ENCODE data around the gene CALN1. TPM values are rescaled to one million over a fixed set of nuclear protein-coding genes. Genes with fewer than 3 reads are reported as not detected.

Gene CALN1
- total RNA-seq, 1 donor from 2014 or later = not detected

GRCh38 chr7:72064916-72065315 lies 347.2 kb downstream of the CALN1 start:
- no peak for TF ChIP-seq CTCF (conservative IDR thresholded peaks at IDR 0.05; ENCODE audit: low read depth, low read length)
- DNase-seq (ENCODE audit: low read depth) = no peak
- no peak overlapping the region for H3K4me3 ChIP-seq (ENCODE audit: low read depth, low read length)

- no peak for DNase-seq (ENCODE audit: low read depth)
- no peak for TF ChIP-seq CTCF (conservative IDR thresholded peaks at IDR 0.05; ENCODE audit: low read depth, low read length)
- no peak overlapping the region for H3K4me3 ChIP-seq (ENCODE audit: low read depth, low read length)
Measured at GRCh38 chr7:72063330-72063729, 348.8 kb downstream of the CALN1 start.

GRCh38 chr7:72062666-72063065 lies 349.5 kb downstream of the CALN1 start:
- no peak overlapping the region for H3K4me3 ChIP-seq (ENCODE audit: low read depth, low read length)
- no peak for TF ChIP-seq CTCF (conservative IDR thresholded peaks at IDR 0.05; ENCODE audit: low read depth, low read length)
- DNase-seq (ENCODE audit: low read depth) = no peak

DNA sequence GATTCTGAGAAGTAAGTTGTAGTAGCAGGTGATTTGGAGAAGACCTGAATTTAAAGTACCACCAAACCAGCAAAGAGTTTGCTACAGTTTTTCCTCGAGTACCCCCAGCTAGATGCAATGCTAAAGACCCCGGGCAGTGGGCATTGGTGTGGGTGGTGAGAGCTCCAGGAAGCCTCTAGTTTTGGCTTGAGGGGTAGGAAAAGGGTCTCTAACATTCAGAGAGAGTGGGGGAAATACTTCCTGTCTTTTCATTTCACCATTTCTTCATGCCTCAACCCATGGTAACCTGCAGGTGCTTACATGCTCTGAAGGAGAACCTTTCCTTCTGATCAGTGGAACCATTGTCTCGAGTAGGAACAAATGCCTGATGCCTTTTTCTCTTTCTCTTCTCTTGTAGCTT lies 352.2 kb downstream of the CALN1 start:
- no peak for TF ChIP-seq CTCF (conservative IDR thresholded peaks at IDR 0.05; ENCODE audit: low read depth, low read length)
- H3K4me3 ChIP-seq (ENCODE audit: low read depth, low read length) = no peak overlapping the region
- no peak for DNase-seq (ENCODE audit: low read depth)

- TF ChIP-seq CTCF (conservative IDR thresholded peaks at IDR 0.05; ENCODE audit: low read depth, low read length) = no peak
- H3K4me3 ChIP-seq (ENCODE audit: low read depth, low read length) = no peak overlapping the region
- no peak for DNase-seq (ENCODE audit: low read depth)
Measured at GRCh38 chr7:72058579-72058978, 353.6 kb downstream of the CALN1 start.

DNA sequence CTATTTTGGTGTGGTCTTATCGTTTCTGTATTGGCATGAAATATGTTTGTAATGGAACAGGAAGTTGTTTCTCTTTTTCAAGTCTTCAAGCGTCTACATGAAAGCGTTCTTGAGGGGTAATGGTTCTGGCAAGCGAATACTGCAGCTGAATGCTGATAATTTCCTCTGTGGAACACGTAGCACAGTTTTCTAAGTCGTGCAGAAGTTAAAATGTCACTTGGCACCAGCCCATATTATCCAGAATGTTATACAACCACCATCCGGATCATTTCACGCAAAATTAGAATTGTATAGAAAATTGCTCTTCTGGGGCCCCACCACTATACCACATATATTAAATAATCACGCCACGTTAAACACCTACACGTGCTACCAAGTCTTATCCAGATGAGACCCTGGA lies 354.3 kb downstream of the CALN1 start:
- DNase-seq (ENCODE audit: low read depth) = no peak
- no peak for TF ChIP-seq CTCF (conservative IDR thresholded peaks at IDR 0.05; ENCODE audit: low read depth, low read length)
- H3K4me3 ChIP-seq (ENCODE audit: low read depth, low read length) = no peak overlapping the region

GRCh38 chr7:72057231-72057630 lies 354.9 kb downstream of the CALN1 start:
- no peak for DNase-seq (ENCODE audit: low read depth)
- H3K4me3 ChIP-seq (ENCODE audit: low read depth, low read length) = no peak overlapping the region
- no peak for TF ChIP-seq CTCF (conservative IDR thresholded peaks at IDR 0.05; ENCODE audit: low read depth, low read length)

Data from epithelial cell of proximal tubule (primary cell).